ENCODE measurements around the gene UBE2J2. TPM values are rescaled to one million over a fixed set of nuclear protein-coding genes. Genes with fewer than 3 reads are reported as not detected.

UBE2J2 gene
- total and polyA plus RNA-seq, 2 of the 13 experiments (the other 11 are each of a cell fraction or from before 2014, with no cell fraction given): 25.4 to 29.4 TPM

GRCh38 chr1:1287288-1288110, 13.8 kb upstream of the UBE2J2 start (continued):
- TF ChIP-seq ZHX2 (IDR thresholded peaks at IDR 0.05; ENCODE audit: low read depth) (no peak), ZHX2 (CRISPR knock-in tag; IDR thresholded peaks at IDR 0.05; ENCODE audit: borderline replicate concordance) (no peak), ZNF10 (CRISPR knock-in tag; IDR thresholded peaks at IDR 0.05; ENCODE audit: borderline replicate concordance, low read depth) (no peak), ZNF850 (CRISPR knock-in tag; conservative IDR thresholded peaks at IDR 0.05) (no peak), KDM2A (CRISPR knock-in tag; IDR thresholded peaks at IDR 0.05; ENCODE audit: borderline replicate concordance, low read depth) (peak; percentile 64; the same call in 1 of the 2 replicates), HNF1A (IDR thresholded peaks at IDR 0.05; ENCODE audit: low read depth) (no peak), HNF1A (CRISPR knock-in tag; IDR thresholded peaks at IDR 0.05; ENCODE audit: borderline replicate concordance) (0 out of 2 replicates have a peak, but pooled peaks have one; percentile 52), ZNF550 (CRISPR knock-in tag; IDR thresholded peaks at IDR 0.05; ENCODE audit: borderline replicate concordance) (no peak), ZNF672 (CRISPR knock-in tag; IDR thresholded peaks at IDR 0.05) (no peak), ZBTB8A (CRISPR knock-in tag; IDR thresholded peaks at IDR 0.05; ENCODE audit: borderline replicate concordance, low read depth) (no peak), KAT7 (CRISPR knock-in tag; IDR thresholded peaks at IDR 0.05; ENCODE audit: borderline replicate concordance) (0 out of 2 replicates have a peak, but pooled peaks have one; percentile 35), MYC (CRISPR knock-in tag; IDR thresholded peaks at IDR 0.05; ENCODE audit: borderline replicate concordance) (peak; percentile 60; the same call in 1 of the 2 replicates), YY1 (IDR thresholded peaks at IDR 0.05; ENCODE audit: insufficient read depth, insufficient replicate concordance, low read depth, low read length) (no peak), ATF3 (CRISPR knock-in tag; IDR thresholded peaks at IDR 0.05) (no peak), SP4 (CRISPR knock-in tag; IDR thresholded peaks at IDR 0.05) (no peak), PREB (CRISPR knock-in tag; IDR thresholded peaks at IDR 0.05) (no peak)

All from HepG2 (cell line).